ENCODE measurements around the gene CTNND2.

GRCh38 chr5:11617080-11617479 lies 287.2 kb downstream of the CTNND2 start:
- TF ChIP-seq, protein P1, sequence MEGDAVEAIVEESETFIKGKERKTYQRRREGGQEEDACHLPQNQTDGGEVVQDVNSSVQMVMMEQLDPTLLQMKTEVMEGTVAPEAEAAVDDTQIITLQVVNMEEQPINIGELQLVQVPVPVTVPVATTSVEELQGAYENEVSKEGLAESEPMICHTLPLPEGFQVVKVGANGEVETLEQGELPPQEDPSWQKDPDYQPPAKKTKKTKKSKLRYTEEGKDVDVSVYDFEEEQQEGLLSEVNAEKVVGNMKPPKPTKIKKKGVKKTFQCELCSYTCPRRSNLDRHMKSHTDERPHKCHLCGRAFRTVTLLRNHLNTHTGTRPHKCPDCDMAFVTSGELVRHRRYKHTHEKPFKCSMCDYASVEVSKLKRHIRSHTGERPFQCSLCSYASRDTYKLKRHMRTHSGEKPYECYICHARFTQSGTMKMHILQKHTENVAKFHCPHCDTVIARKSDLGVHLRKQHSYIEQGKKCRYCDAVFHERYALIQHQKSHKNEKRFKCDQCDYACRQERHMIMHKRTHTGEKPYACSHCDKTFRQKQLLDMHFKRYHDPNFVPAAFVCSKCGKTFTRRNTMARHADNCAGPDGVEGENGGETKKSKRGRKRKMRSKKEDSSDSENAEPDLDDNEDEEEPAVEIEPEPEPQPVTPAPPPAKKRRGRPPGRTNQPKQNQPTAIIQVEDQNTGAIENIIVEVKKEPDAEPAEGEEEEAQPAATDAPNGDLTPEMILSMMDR (IDR thresholded peaks at IDR 0.05) = no peak
- TF ChIP-seq EZH2 (IDR thresholded peaks at IDR 0.05; ENCODE audit: borderline replicate concordance, insufficient read depth, low read depth, low read length, poor library complexity, severe bottlenecking) = no peak
